ENCODE results near the gene RBM4.

RBM4 gene

GRCh38 chr11:66663741-66664296 lies 25.3 kb downstream of the RBM4 start:
- DNase-seq, result no peak

- no peak for DNase-seq
Observed at GRCh38 chr11:66665369-66665768, 26.9 kb downstream of the RBM4 start.

GRCh38 chr11:66670816-66671215 lies 32.3 kb downstream of the RBM4 start:
- no peak for DNase-seq

- no peak for DNase-seq
Observed at GRCh38 chr11:66674964-66675602, 36.6 kb downstream of the RBM4 start.

GRCh38 chr11:66676282-66676919 lies 37.9 kb downstream of the RBM4 start:
- DNase-seq, result no peak

GRCh38 chr11:66676931-66677598 lies 38.6 kb downstream of the RBM4 start:
- no peak for DNase-seq

GRCh38 chr11:66677599-66678375 lies 39.3 kb downstream of the RBM4 start, which contains the start of gene RBM4B:
RBM4B (minus strand) TSS chr11:66677887; CDS start chr11:66677079, 808 bp downstream.
- DNase-seq, result peak; percentile 88

GRCh38 chr11:66680966-66681645 lies 42.6 kb downstream of the RBM4 start:
- DNase-seq, result no peak

- no peak for DNase-seq
Observed at GRCh38 chr11:66683877-66684276, 45.4 kb downstream of the RBM4 start.

GRCh38 chr11:66684635-66685034 lies 46.1 kb downstream of the RBM4 start:
- DNase-seq, result no peak

GRCh38 chr11:66685276-66686099 lies 47.0 kb downstream of the RBM4 start:
- DNase-seq, result no peak

- DNase-seq, result no peak
Observed at GRCh38 chr11:66686100-66686785, 47.7 kb downstream of the RBM4 start.

GRCh38 chr11:66686801-66687750 lies 48.6 kb downstream of the RBM4 start:
- DNase-seq, result peak; percentile 21

- no peak for DNase-seq
Observed at GRCh38 chr11:66687831-66688281, 49.4 kb downstream of the RBM4 start.

GRCh38 chr11:66688561-66689534 lies 50.3 kb downstream of the RBM4 start:
- DNase-seq, result no peak

GRCh38 chr11:66689661-66690590 lies 51.4 kb downstream of the RBM4 start:
- DNase-seq, result no peak
